NOMO-1 treated with DMSO at 0.1 percent for 48 hours (cell line): ENCODE measurements around the gene PRRX1.
A peak's percentile ranks its signal among the peaks of the same experiment; 100 is the strongest.

Experiments used
- DNase-seq: peaks from one replicate; lab custom pipeline; 2025; ENCODE audit not compliant: unreplicated experiment; lab: John Stamatoyannopoulos, UW

Gene PRRX1

GRCh38 chr1:170720661-170721060 is 56.7 kb downstream of the PRRX1 start:
- DNase-seq: no peak

GRCh38 chr1:170721621-170722020 is 57.7 kb downstream of the PRRX1 start:
- DNase-seq: peak; percentile 26

GRCh38 chr1:170723518-170723917 is 59.6 kb downstream of the PRRX1 start:
- DNase-seq: no peak

GRCh38 chr1:170725326-170725725 is 61.4 kb downstream of the PRRX1 start:
- no peak for DNase-seq

- DNase-seq: no peak
These were observed 64.0 kb downstream of the PRRX1 start for GRCh38 chr1:170727963-170728362.

- no peak for DNase-seq
These were observed 65.5 kb downstream of the PRRX1 start for GRCh38 chr1:170729225-170730002.

GRCh38 chr1:170730014-170730413 is 66.1 kb downstream of the PRRX1 start:
- no peak for DNase-seq

- no peak for DNase-seq
These were observed 66.5 kb downstream of the PRRX1 start for GRCh38 chr1:170730438-170730837.

- no peak for DNase-seq
These were observed 67.8 kb downstream of the PRRX1 start for GRCh38 chr1:170731566-170732251.

- no peak for DNase-seq
These were observed 68.3 kb downstream of the PRRX1 start for GRCh38 chr1:170732252-170732588.

- DNase-seq: no peak
These were observed 70.7 kb downstream of the PRRX1 start for GRCh38 chr1:170734412-170735175.

GRCh38 chr1:170735366-170736263 is 71.7 kb downstream of the PRRX1 start:
- DNase-seq: no peak

- DNase-seq: no peak
These were observed 75.9 kb downstream of the PRRX1 start for GRCh38 chr1:170739803-170740202.

- no peak for DNase-seq
These were observed 77.7 kb downstream of the PRRX1 start for GRCh38 chr1:170741678-170742077.

GRCh38 chr1:170742600-170742999 is 78.7 kb downstream of the PRRX1 start:
- DNase-seq: no peak

- no peak for DNase-seq
These were observed 79.2 kb downstream of the PRRX1 start for GRCh38 chr1:170743083-170743482.

GRCh38 chr1:170749549-170749948 is 85.6 kb downstream of the PRRX1 start:
- DNase-seq: no peak

GRCh38 chr1:170749959-170750358 is 86.0 kb downstream of the PRRX1 start:
- no peak for DNase-seq

- no peak for DNase-seq
These were observed 91.9 kb downstream of the PRRX1 start for GRCh38 chr1:170755795-170756194.

GRCh38 chr1:170758992-170759391 is 95.1 kb downstream of the PRRX1 start:
- no peak for DNase-seq

GRCh38 chr1:170765279-170765678 is 101.3 kb downstream of the PRRX1 start:
- no peak for DNase-seq
